H9 (cell line): ENCODE measurements around the gene MUC22. TPM values are rescaled to one million over a fixed set of nuclear protein-coding genes. Genes with fewer than 3 reads are reported as not detected.

Source experiments
- DNase-seq: peaks from one replicate; pipeline ENCODE4 v3.0.0-alpha.2; 2017
- H2AFZ ChIP-seq: one replicate; pipeline ENCODE4 v1.6.1; 2013; ENCODE audit warnings: mild to moderate bottlenecking, low read length, control low read depth, moderate library complexity
- H2AK5ac ChIP-seq: 2 replicates; pipeline ENCODE4 v1.6.1; 2013; ENCODE audit warnings: low read length, control low read depth, mixed read lengths; ENCODE audit not compliant: insufficient read length
- H2BK120ac ChIP-seq: one replicate; pipeline ENCODE4 v1.6.1; 2013; ENCODE audit warnings: low read depth, mild to moderate bottlenecking, low read length, control low read depth, inconsistent platforms; ENCODE audit not compliant: poor library complexity, severe bottlenecking
- H2BK12ac ChIP-seq: 2 replicates; pipeline ENCODE4 v1.6.1; 2013; ENCODE audit warnings: low read length, control low read depth, mixed read lengths, low read depth; ENCODE audit not compliant: insufficient read length
- H2BK15ac ChIP-seq: 2 replicates; pipeline ENCODE4 v1.6.1; 2013; ENCODE audit warnings: low read depth, low read length, control low read depth
- H2BK20ac ChIP-seq: one replicate; pipeline ENCODE4 v1.6.1; 2013; ENCODE audit warnings: low read depth, mild to moderate bottlenecking, low read length, control low read depth, inconsistent platforms; ENCODE audit not compliant: poor library complexity, severe bottlenecking
- H2BK5ac ChIP-seq: 2 replicates; pipeline ENCODE4 v1.6.1; 2013; ENCODE audit warnings: low read length, control low read depth, mixed read lengths; ENCODE audit not compliant: insufficient read length
- H3K14ac ChIP-seq: 2 replicates; pipeline ENCODE4 v1.6.1; 2013; ENCODE audit warnings: low read length, control low read depth; ENCODE audit not compliant: insufficient read depth
- H3K18ac ChIP-seq: 2 replicates; pipeline ENCODE4 v1.6.1; 2013; ENCODE audit warnings: low read depth, mild to moderate bottlenecking, mixed read lengths, low read length, control low read depth; ENCODE audit not compliant: insufficient read length
- H3K23ac ChIP-seq: 2 replicates; pipeline ENCODE4 v1.6.1; 2013; ENCODE audit warnings: low read length, control low read depth, mixed read lengths, low read depth; ENCODE audit not compliant: insufficient read length
- H3K23me2 ChIP-seq: 2 replicates; pipeline ENCODE4 v1.6.1; 2013; ENCODE audit warnings: low read depth, mild to moderate bottlenecking, mixed read lengths, low read length, control low read depth; ENCODE audit not compliant: insufficient read length, poor library complexity, severe bottlenecking
- H3K27ac ChIP-seq: 2 replicates; pipeline ENCODE4 v1.5.1; 2013; ENCODE audit warnings: low read length, control low read depth, mixed read lengths, low read depth; ENCODE audit not compliant: insufficient read length
- H3K27me3 ChIP-seq: 2 replicates; pipeline ENCODE4 v1.6.1; 2013; ENCODE audit warnings: low read length, control low read depth, inconsistent platforms; ENCODE audit not compliant: insufficient read depth
- H3K4ac ChIP-seq: 2 replicates; pipeline ENCODE4 v1.6.1; 2013; ENCODE audit warnings: low read depth, mild to moderate bottlenecking, control low read depth, inconsistent platforms, low read length, moderate library complexity
- H3K4me1 ChIP-seq: 2 replicates; pipeline ENCODE4 v1.6.1; 2013; ENCODE audit warnings: low read length, control low read depth, inconsistent platforms; ENCODE audit not compliant: insufficient read depth
- H3K4me2 ChIP-seq: 2 replicates; pipeline ENCODE4 v1.6.1; 2013; ENCODE audit warnings: low read length, control low read depth, mixed read lengths; ENCODE audit not compliant: insufficient read length, insufficient read depth
- H3K56ac ChIP-seq: 2 replicates; pipeline ENCODE4 v1.6.1; 2013; ENCODE audit warnings: low read depth, mild to moderate bottlenecking, mixed read lengths, low read length, control low read depth; ENCODE audit not compliant: insufficient read length
- H3K79me1 ChIP-seq: 2 replicates; pipeline ENCODE4 v1.6.1; 2013; ENCODE audit warnings: low read depth, mild to moderate bottlenecking, moderate library complexity, low read length, control low read depth, inconsistent platforms; ENCODE audit not compliant: insufficient read depth, poor library complexity, severe bottlenecking
- H3K79me2 ChIP-seq: 2 replicates; pipeline ENCODE4 v1.6.1; 2013; ENCODE audit warnings: low read length, control low read depth, inconsistent platforms; ENCODE audit not compliant: insufficient read depth
- H3K9ac ChIP-seq: 2 replicates; pipeline ENCODE4 v1.6.1; 2013; ENCODE audit warnings: low read length, control low read depth, mixed read lengths; ENCODE audit not compliant: insufficient read length; ENCODE audit errors: extremely low read depth
- H3K9me3 ChIP-seq: one replicate; pipeline ENCODE4 v1.6.1; 2013; ENCODE audit warnings: low read depth, low read length, inconsistent platforms; ENCODE audit not compliant: control insufficient read depth
- H3T11ph ChIP-seq: one replicate; pipeline ENCODE4 v1.6.1; 2013; ENCODE audit warnings: mild to moderate bottlenecking, low read length, control low read depth, inconsistent platforms
- H4K20me1 ChIP-seq: one replicate; pipeline ENCODE4 v1.6.1; 2013; ENCODE audit not compliant: control insufficient read depth, insufficient read length, insufficient read depth
- H4K5ac ChIP-seq: 2 replicates; pipeline ENCODE4 v1.6.1; 2013; ENCODE audit warnings: low read depth, mild to moderate bottlenecking, mixed read lengths, low read length, control low read depth; ENCODE audit not compliant: insufficient read length
- H4K8ac ChIP-seq: replicated peaks from 2 replicates; pipeline ENCODE4 v1.6.1; 2013; ENCODE audit warnings: low read length, control low read depth, mixed read lengths, low read depth; ENCODE audit not compliant: insufficient read length
- H4K91ac ChIP-seq: 2 replicates; pipeline ENCODE4 v1.6.1; 2013; ENCODE audit warnings: low read depth, mild to moderate bottlenecking, moderate library complexity, mixed read lengths, low read length, control low read depth; ENCODE audit not compliant: insufficient read length
- H3K27ac Mint-ChIP-seq, 3 experiments: 2 replicates in 2 of 3; 3 replicates in 1 of 3; pipeline ENCODE4 v1.8.0; 2020 to 2021; ENCODE audit warnings: mixed read lengths in 3 of 3, mild to moderate bottlenecking in 1 of 3, moderate library complexity in 1 of 3
- H3K27me3 Mint-ChIP-seq: 2 replicates; pipeline ENCODE4 v1.8.0; 2021; ENCODE audit warnings: low read depth, mild to moderate bottlenecking, moderate library complexity, mixed read lengths
- H3K36me3 Mint-ChIP-seq, 3 experiments: 2 replicates in 2 of 3; 3 replicates in 1 of 3; pipeline ENCODE4 v1.8.0; 2020 to 2021; ENCODE audit warnings: low read depth in 3 of 3, mixed read lengths in 3 of 3; ENCODE audit not compliant: insufficient read depth in 1 of 3
- H3K4me1 Mint-ChIP-seq, 2 experiments: 2 replicates each; pipeline ENCODE4 v1.8.0; 2020; ENCODE audit warnings: mixed read lengths in 2 of 2
- H3K4me3 Mint-ChIP-seq, 2 experiments: 2 replicates in 1 of 2; 3 replicates in 1 of 2; pipeline ENCODE4 v1.8.0; 2020 to 2021; ENCODE audit warnings: mild to moderate bottlenecking in 2 of 2, mixed read lengths in 2 of 2, moderate library complexity in 1 of 2
- H3K9me3 Mint-ChIP-seq, 2 experiments: 2 replicates in 1 of 2; 3 replicates in 1 of 2; pipeline ENCODE4 v1.8.0; 2020; ENCODE audit warnings: mild to moderate bottlenecking in 2 of 2, mixed read lengths in 2 of 2, moderate library complexity in 1 of 2
- CTCF ChIP-seq: fragments of 200-600 bp; sonication (generic); conservative IDR thresholded peaks from 3 replicates; pipeline ENCODE4 v1.8.0; 2021; ENCODE audit warnings: antibody characterized with exemption, mild to moderate bottlenecking
- WGBS: extraction: QIAGEN DNeasy Blood & Tissue Kit; methylation state at CpG from one replicate; pipeline ENCODE4 v1.1.7; 2013; ENCODE audit warnings: missing lambda C conversion rate, low lambda C conversion rate, mixed read lengths; ENCODE audit not compliant: insufficient read length; ENCODE audit errors: extremely low coverage; 5-methylcytosine and 5-hydroxymethylcytosine counted together
- total RNA-seq: library from RNA; stranded (reverse); gene quantifications from 2 replicates; pipeline ENCODE4 v1.2.1, GENCODE V29; 2021

The MUC22 gene
- total RNA-seq, 1 experiment from 2014 or later: not detected

- no peak overlapping the region for H3K27ac Mint-ChIP-seq
- H3K9me3 Mint-ChIP-seq: no peaks in the 10 kb centered on the region; a peak in 1 of 5 replicates
- Histone ChIP-seq H3K4me2 (no peak overlapping the region), H2BK12ac (no peak overlapping the region), H3K23me2 (no peaks in the 10 kb centered on the region), H3K18ac (no peak overlapping the region), H3K27ac (no peak overlapping the region), H2BK120ac (no peak overlapping the region), H4K8ac (no peak overlapping the region), H3K79me1 (no peaks in the 10 kb centered on the region), H4K20me1 (no peaks in the 10 kb centered on the region), H3K23ac (no peak overlapping the region), H2BK15ac (no peak overlapping the region), H3K56ac (no peak overlapping the region), H3K27me3 (no peaks in the 10 kb centered on the region), H2AK5ac (no peak overlapping the region), H3K4ac (no peak overlapping the region), H4K5ac (no peak overlapping the region), H3K14ac (no peak overlapping the region), H3T11ph (no peak overlapping the region), H3K79me2 (no peaks in the 10 kb centered on the region), H2BK20ac (no peak overlapping the region), H2BK5ac (no peak overlapping the region), H3K9ac (no peak overlapping the region), H4K91ac (no peak overlapping the region), H3K4me1 (no peaks in the 10 kb centered on the region; the same call in 1 of the 2 replicates), H2AFZ (no peak overlapping the region), H3K9me3 (no peaks in the 10 kb centered on the region)
- no CpG with 5 or more reads among the region's 9 CpGs for WGBS
- peaks cover 5% of the 10 kb centered on the region; the same call in 1 of the 2 replicates for H3K27me3 Mint-ChIP-seq
- TF ChIP-seq CTCF: no peak
- no peaks in the 10 kb centered on the region; a peak in 1 of 7 replicates for H3K36me3 Mint-ChIP-seq
- H3K4me1 Mint-ChIP-seq: peaks cover 11 to 12% of the 10 kb centered on the region in 2 experiments
- H3K4me3 Mint-ChIP-seq: no peak overlapping the region
- no peak for DNase-seq
Observed at GRCh38 chr6:30988209-30988825, 22.0 kb upstream of the MUC22 start.
